Colonic mucosa (tissue), 4 donors: ENCODE results near the gene PAQR4. TPM values are rescaled to one million over a fixed set of nuclear protein-coding genes. Genes with fewer than 3 reads are reported as not detected.

ENCODE experiments used
- DNase-seq: peaks from one replicate; pipeline ENCODE4 v3.0.0-alpha.2; 2020
- H3K27ac ChIP-seq: fragments of 200-600 bp; one replicate; pipeline ENCODE4 v1.8.0; 2021
- H3K27me3 ChIP-seq: fragments of 200-600 bp; one replicate; pipeline ENCODE4 v1.8.0; 2021
- H3K36me3 ChIP-seq: fragments of 200-600 bp; one replicate; pipeline ENCODE4 v1.8.0; 2021
- H3K4me1 ChIP-seq: fragments of 200-600 bp; one replicate; pipeline ENCODE4 v1.8.0; 2021; ENCODE audit warnings: mild to moderate bottlenecking
- H3K4me3 ChIP-seq: fragments of 200-600 bp; one replicate; pipeline ENCODE4 v1.8.0; 2021
- H3K9ac ChIP-seq, 2 donors: one replicate each; pipeline ENCODE4 v1.7.0; 2013; ENCODE audit warnings: control low read depth in 2 of 2, low read depth in 2 of 2, low read length in 2 of 2
- H3K9me3 ChIP-seq: fragments of 200-600 bp; one replicate; pipeline ENCODE4 v1.8.0; 2021
- intact Hi-C: fragments of 100-400 bp; cut with DNase I; formaldehyde crosslinking; loops from one replicate; pipeline ENCODE4 v1.14.1; 2022
- total RNA-seq, 2 donors: library from RNA; stranded (reverse); fragmentation: NEBNext Ultra II Directional in 1 of 2; extraction: Animal tissue kit (Norgen Biotek cat#: 25700) in 1 of 2; gene quantifications; one replicate each; pipeline ENCODE4 v1.2.1, GENCODE V29; 2021
- TF ChIP-seq, protein P1 (sequence below): fragments of 200-600 bp; IDR thresholded peaks from one replicate; pipeline ENCODE4 v1.8.0; 2022; ENCODE audit warnings: antibody characterized with exemption, mild to moderate bottlenecking
- donor health status: healthy.
- donor health status: DM: no; HTN: no; CAD: no.
- donor health status: DM: no; HTN: no; CAD: no.

Gene PAQR4
- total RNA-seq, 2 donors from 2014 or later, result 14.0 to 42.3 TPM

DNA sequence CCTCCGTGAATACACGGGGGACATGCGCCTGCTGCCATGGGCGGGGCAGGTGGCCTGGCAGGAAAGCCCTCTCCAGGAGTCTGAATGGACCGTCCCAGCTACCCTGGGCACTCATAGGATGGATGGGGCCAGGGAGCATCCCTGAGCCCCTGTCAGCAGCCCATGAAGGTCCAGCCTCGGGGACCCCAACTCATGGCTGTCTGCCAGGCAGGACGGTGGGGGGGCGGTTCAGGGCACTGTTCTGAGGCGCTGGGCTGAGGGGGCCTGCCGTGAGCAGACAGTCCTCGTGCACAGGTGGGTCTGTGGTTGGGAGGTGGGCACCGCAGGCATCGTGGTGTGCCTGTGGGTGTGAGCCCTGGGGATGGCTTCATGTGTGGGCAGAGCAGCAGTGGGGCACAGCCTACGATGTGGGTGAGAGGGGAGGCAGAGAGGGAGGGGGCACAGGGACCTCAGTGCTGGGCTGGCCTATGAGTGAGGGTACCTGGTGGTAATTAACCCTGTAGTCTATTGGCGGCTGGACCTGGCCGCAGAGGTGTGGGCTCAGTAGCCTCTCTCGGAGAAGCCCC is 17.6 kb downstream of the PAQR4 start:
- no peak for DNase-seq
- Histone ChIP-seq H3K4me3 (no peak overlapping the region), H3K36me3 (no peaks in the 10 kb centered on the region), H3K9ac (no peak overlapping the region), H3K4me1 (peaks cover 3% of the 10 kb centered on the region), H3K9me3 (no peaks in the 10 kb centered on the region), H3K27ac (no peak overlapping the region), H3K27me3 (no peaks in the 10 kb centered on the region)
- intact Hi-C loops, result no loop called here
- TF ChIP-seq, protein P1, sequence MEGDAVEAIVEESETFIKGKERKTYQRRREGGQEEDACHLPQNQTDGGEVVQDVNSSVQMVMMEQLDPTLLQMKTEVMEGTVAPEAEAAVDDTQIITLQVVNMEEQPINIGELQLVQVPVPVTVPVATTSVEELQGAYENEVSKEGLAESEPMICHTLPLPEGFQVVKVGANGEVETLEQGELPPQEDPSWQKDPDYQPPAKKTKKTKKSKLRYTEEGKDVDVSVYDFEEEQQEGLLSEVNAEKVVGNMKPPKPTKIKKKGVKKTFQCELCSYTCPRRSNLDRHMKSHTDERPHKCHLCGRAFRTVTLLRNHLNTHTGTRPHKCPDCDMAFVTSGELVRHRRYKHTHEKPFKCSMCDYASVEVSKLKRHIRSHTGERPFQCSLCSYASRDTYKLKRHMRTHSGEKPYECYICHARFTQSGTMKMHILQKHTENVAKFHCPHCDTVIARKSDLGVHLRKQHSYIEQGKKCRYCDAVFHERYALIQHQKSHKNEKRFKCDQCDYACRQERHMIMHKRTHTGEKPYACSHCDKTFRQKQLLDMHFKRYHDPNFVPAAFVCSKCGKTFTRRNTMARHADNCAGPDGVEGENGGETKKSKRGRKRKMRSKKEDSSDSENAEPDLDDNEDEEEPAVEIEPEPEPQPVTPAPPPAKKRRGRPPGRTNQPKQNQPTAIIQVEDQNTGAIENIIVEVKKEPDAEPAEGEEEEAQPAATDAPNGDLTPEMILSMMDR, result no peak

DNA sequence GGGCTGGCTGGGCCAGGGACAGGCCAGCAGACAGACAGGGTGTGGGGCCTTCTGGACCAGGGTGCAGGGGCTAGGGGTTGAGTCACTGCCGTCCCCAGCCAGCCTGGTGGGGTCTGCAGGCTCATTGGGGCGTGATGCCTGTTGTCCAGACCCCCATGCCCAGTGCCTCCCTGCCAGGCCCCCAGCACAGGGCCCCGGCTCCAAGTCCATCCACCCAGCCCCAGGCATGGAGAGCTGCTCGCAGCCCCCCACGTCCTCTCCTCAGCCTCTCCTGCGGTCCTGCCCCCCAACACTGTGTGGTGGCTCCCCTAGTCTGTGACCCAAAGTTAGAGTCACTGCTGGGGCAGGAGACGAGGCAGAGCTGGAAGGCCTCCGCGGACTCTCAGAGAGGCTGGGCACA is 18.1 kb downstream of the PAQR4 start:
- H3K9me3 ChIP-seq, result no peaks in the 10 kb centered on the region
- intact Hi-C loops, result no loop called here
- no peaks in the 10 kb centered on the region for H3K36me3 ChIP-seq
- TF ChIP-seq, protein P1, result no peak
- H3K4me1 ChIP-seq, result peaks cover 3% of the 10 kb centered on the region
- no peak for DNase-seq
- no peak overlapping the region for H3K9ac ChIP-seq
- no peaks in the 10 kb centered on the region for H3K27me3 ChIP-seq
- H3K4me3 ChIP-seq, result no peak overlapping the region
- H3K27ac ChIP-seq, result no peak overlapping the region

GRCh38 chr16:2987833-2988232 is 18.7 kb downstream of the PAQR4 start:
- H3K9me3 ChIP-seq, result no peaks in the 10 kb centered on the region
- intact Hi-C loops, result no loop called here
- DNase-seq, result no peak
- H3K4me1 ChIP-seq, result peaks cover 3% of the 10 kb centered on the region
- H3K27me3 ChIP-seq, result no peaks in the 10 kb centered on the region
- TF ChIP-seq, protein P1, result no peak
- H3K4me3 ChIP-seq, result no peak overlapping the region
- H3K36me3 ChIP-seq, result no peaks in the 10 kb centered on the region
- H3K27ac ChIP-seq, result no peak overlapping the region
- H3K9ac ChIP-seq, result no peak overlapping the region

- Histone ChIP-seq H3K36me3 (no peaks in the 10 kb centered on the region), H3K27me3 (no peaks in the 10 kb centered on the region), H3K9me3 (no peaks in the 10 kb centered on the region), H3K9ac (no peak overlapping the region), H3K4me3 (no peak overlapping the region), H3K4me1 (peaks cover 3% of the 10 kb centered on the region), H3K27ac (no peak overlapping the region)
- TF ChIP-seq, protein P1, result no peak
- intact Hi-C loops, result no loop called here
- no peak for DNase-seq
Observed at GRCh38 chr16:2988590-2989099, 19.5 kb downstream of the PAQR4 start.

DNA sequence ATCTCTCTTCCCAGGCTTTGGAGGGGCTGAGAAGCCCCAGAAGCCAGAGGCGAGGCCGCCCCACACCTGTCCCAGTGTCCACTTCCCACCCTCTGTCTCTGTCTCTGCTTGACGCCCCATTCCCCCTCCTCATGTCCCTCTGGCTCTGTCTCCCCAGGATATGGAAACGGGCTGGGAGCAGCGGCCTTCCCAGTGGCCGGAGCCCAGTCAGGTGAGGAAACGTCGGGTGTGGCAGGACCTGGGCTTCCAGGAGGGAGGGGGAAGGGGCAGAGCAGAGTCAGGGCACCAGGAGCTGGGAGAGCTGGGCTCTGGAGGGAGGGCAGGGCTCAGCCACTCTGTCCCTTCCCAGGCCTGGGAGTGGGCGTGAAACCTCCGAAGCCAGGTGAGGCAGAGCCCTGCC is 21.7 kb downstream of the PAQR4 start:
- DNase-seq, result peak; percentile 55
- H3K27ac ChIP-seq, result no peak overlapping the region
- no peaks in the 10 kb centered on the region for H3K4me1 ChIP-seq

More for the DNA sequence above, 21.7 kb downstream of the PAQR4 start:
- Histone ChIP-seq H3K9me3 (no peaks in the 10 kb centered on the region), H3K27me3 (no peaks in the 10 kb centered on the region), H3K36me3 (no peaks in the 10 kb centered on the region), H3K9ac (no peak overlapping the region), H3K4me3 (no peak overlapping the region)
- intact Hi-C loops, result no loop called here
- TF ChIP-seq, protein P1, result no peak
